ENCODE results near the gene NRG2.

The NRG2 gene

GRCh38 chr5:140041492-140042392 lies 1.4 kb downstream of the NRG2 start:
- H3K4me3 ChIP-seq (ENCODE audit: low read depth, low read length) = no peak overlapping the region
- TF ChIP-seq CTCF (IDR thresholded peaks at IDR 0.05; ENCODE audit: control insufficient read depth, extremely low read depth, insufficient read depth) = no peak
- DNase-seq (ENCODE audit: low read depth) = no peak

DNA sequence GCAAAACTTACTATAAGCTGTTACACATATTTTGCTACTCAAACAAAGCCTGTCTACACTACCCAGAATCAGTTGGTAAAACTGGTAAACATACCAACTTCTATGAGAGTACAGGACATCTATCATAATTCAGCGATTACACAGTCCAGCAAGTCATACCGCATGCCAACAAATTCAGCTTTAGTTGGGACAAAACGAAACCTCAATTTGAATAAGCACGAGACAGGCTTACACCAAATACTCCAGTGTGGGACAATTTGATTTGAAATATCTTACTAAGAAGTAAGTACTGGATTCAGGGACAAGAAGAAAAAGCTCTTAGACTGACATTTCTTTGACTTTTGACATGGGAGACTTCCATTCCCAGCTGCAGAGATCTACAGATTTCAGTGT lies 2.0 kb downstream of the NRG2 start:
- DNase-seq (ENCODE audit: low read depth) = no peak
- no peak overlapping the region for H3K4me3 ChIP-seq (ENCODE audit: low read depth, low read length)
- no peak for TF ChIP-seq CTCF (IDR thresholded peaks at IDR 0.05; ENCODE audit: control insufficient read depth, extremely low read depth, insufficient read depth)

DNA sequence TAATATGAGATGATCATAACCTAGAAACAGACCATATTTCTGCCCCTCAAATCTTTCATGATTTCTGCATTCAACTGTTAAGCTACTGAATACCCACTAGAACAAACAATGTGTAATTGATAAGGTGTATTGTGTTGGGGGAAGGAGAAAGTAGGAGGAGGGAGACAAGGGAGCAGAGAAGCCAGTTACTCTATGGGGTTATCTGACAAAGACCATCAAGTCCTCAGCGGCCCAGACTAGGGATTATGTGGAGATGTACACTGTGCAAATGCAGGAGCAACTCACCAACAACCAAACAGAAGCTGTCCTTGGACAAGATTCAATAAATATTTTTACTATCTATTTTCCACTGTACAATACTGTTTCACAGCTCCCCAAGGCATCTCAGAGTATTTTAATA lies 2.7 kb downstream of the NRG2 start:
- H3K4me3 ChIP-seq (ENCODE audit: low read depth, low read length) = no peak overlapping the region
- TF ChIP-seq CTCF (IDR thresholded peaks at IDR 0.05; ENCODE audit: control insufficient read depth, extremely low read depth, insufficient read depth) = no peak
- DNase-seq (ENCODE audit: low read depth) = no peak

DNA sequence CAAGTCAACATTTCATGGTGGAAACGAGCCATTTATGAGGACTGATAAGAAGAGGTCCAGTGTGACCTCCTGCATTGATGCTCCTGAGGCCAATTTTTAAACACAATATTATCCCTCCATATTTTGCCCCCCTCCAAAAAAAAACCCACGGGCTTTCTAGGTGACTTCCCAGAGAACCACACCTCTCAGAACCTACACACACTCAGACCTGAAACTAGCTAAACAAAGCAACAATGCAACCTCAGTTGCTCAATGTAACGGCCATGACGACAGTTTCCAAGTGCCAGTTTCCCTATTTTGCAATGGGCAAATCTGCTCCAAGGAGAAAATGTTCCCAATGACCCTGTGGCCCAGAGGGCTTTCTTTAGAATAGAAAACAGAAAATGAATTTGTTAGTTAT lies 3.5 kb downstream of the NRG2 start:
- DNase-seq (ENCODE audit: low read depth) = no peak
- no peak for TF ChIP-seq CTCF (IDR thresholded peaks at IDR 0.05; ENCODE audit: control insufficient read depth, extremely low read depth, insufficient read depth)
- no peak overlapping the region for H3K4me3 ChIP-seq (ENCODE audit: low read depth, low read length)

DNA sequence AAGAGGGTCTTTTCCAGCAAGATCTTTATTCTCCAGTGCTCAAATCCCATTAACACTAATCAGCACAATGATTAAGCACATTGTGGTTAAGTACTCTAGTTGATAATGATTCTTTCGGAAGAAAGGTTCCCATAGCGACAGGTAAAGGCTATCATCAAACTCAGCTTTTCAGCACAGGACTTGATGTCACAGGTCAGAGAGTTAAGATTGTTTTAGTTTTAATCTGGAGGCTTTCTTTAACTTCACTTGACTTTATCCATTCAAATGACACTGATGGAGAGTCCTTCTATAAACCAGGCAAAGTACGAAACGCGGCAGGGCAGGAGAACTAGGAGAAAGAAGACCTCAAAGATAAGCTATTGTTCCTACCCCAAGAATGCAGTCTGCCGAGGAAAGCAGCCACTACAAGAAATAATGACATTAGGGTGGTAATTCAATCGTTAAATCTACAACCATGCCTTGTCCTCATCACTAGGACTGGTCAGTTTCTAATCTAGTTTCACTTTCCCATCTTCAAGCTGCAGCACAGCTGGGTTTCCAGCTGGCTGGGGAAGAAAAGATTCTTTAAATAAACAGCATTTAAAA lies 4.6 kb downstream of the NRG2 start:
- no peak for TF ChIP-seq CTCF (IDR thresholded peaks at IDR 0.05; ENCODE audit: control insufficient read depth, extremely low read depth, insufficient read depth)
- DNase-seq (ENCODE audit: low read depth) = no peak
- H3K4me3 ChIP-seq (ENCODE audit: low read depth, low read length) = no peak overlapping the region

DNA sequence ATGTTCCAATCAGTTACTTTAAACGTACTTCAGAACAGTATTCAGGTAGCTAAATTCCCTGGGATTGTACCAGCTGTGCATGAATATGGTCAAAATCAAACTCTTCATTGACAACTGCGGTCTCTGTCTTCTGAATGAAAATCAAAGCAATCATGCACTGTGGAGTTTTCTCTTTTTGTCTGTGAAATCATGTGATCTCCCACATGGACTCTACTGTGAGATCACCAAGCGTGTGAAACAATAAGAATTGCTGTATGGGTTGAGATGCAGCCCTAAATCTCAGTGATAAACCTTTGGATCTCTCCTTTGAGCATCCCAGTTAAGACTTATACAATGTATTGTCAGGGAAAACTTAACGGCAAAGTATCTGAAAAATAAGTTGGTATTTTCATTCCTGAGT lies 6.1 kb downstream of the NRG2 start:
- DNase-seq (ENCODE audit: low read depth) = no peak
- TF ChIP-seq CTCF (IDR thresholded peaks at IDR 0.05; ENCODE audit: control insufficient read depth, extremely low read depth, insufficient read depth) = no peak
- H3K4me3 ChIP-seq (ENCODE audit: low read depth, low read length) = no peak overlapping the region
